Superior temporal gyrus (tissue), 1 donor: ENCODE data around the gene GEMIN8.
A peak's percentile ranks its signal among the peaks of the same experiment; 100 is the strongest.

Experiments
- DNase-seq: peaks from one replicate; pipeline ENCODE4 v3.0.0-alpha.2; 2016; ENCODE audit errors: extremely low spot score

GEMIN8 gene, protein sequence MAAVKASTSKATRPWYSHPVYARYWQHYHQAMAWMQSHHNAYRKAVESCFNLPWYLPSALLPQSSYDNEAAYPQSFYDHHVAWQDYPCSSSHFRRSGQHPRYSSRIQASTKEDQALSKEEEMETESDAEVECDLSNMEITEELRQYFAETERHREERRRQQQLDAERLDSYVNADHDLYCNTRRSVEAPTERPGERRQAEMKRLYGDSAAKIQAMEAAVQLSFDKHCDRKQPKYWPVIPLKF

DNA sequence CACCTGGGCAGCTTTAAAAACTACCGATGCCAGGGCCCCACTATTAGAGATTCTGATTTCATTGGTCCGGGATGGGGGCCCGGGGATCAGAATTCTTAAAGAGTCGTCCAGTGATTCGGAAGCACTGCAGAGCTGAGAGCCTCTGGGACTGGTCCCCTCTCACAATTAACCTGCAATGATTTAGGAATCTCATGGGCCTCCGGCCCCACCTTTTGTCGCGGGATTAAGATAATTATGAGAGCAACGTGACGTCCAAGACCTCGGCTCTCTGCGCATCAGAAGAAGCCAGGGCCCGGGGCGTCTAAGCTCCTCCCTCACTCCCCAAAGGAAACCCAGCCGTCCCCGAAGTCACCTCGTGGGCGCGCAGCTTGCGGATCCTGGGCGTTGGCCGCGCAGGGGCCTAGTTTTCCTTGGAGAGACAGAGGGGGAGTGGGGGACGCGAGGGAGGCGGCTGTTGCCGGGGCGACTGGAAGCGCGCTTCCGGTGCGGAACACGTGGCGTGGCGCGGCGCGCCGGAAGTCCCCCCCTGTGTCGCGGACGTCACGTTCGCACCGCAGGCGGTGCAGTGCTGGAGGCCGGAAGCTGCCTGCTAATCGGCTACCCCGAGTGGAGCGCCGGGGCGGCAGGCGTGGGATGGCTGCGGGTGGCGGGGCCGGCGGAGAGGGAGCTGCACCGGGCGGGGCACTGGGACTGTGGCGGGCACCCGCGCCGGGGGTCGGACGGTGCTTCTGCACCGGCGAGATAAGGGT is at the start of gene GEMIN8:
Gene GEMIN8, minus strand, starts transcription at position 468 of the 749 bp plus-strand sequence. CDS start 8,414 bp downstream, outside the sequence.
- peak; percentile 76 for DNase-seq

DNA sequence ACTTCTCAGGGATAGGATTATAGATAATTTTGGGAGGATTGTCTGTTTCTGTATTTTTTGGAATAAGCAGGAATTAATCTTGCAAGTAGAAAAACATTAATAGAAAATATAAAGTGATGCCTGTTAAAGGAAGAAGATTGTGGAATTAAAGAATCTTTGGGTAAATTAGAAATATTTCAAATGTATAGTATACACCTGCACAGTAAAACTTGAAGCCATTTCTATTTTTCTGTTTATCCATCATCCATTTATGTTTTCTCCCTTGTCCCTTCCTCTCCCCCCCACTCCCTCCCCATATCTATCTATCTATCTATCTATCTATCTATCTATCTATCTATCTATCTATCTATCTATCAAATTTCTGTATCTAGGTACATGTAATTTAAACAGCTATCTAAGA is 46.9 kb upstream of the GEMIN8 start:
- DNase-seq = no peak

DNA sequence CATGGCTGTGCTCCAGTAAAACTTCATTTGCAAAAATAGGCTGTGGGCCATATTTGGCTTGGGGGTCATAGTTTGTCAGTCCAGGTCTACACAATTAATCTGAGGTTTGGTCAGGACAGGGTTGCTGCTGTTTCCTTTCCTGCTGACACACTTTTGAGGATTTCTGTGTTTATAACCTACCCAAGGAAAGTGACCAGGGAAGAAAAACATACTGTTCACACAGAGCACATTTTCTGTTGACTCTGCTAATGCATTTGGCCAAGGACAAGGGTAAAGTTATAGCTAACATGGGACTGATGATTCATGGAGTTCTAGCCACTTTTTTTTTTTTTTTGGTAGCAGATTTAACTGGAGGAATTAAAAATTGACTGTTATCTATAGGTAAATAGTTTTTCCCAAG is 43.9 kb upstream of the GEMIN8 start:
- no peak for DNase-seq

DNA sequence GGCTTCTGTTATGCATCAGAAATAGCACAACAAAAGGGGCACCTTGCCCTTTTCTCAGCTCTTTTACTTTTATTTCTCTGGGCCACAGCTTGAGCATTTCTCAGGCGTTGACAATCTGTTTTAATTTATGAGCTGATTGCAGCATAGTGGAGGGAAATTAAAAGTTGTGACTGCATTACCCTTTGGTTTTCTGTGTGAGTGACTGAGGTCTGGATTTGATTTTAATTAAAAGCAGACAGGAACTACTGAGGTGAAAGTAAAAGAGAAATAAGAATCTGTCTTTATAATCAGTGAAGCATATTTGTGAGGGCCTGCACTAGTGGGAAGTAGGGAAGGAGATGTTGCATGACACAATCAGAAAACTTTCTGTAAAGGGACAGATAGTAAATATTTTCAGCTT is 43.4 kb upstream of the GEMIN8 start:
- DNase-seq = no peak

DNA sequence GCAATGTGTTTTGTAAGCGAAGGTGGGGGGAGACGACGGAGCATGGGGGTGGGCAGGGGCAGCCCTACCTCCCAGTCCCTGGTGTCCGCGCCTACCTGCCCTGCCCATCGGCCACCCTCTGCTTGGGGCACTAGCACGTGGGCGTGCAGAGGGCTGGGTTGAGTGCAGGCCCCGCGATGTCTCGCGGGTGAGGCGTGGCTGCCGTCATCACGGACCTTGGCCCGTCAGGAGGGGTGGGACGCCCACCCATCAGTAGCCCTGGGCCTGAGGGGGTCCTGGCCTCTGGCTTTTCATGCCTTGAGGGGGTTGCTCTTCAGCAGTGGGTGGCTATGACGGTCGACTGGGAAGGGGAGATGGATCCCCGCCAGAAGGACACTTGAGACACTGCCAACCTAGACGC is 36.1 kb upstream of the GEMIN8 start:
- no peak for DNase-seq

DNA sequence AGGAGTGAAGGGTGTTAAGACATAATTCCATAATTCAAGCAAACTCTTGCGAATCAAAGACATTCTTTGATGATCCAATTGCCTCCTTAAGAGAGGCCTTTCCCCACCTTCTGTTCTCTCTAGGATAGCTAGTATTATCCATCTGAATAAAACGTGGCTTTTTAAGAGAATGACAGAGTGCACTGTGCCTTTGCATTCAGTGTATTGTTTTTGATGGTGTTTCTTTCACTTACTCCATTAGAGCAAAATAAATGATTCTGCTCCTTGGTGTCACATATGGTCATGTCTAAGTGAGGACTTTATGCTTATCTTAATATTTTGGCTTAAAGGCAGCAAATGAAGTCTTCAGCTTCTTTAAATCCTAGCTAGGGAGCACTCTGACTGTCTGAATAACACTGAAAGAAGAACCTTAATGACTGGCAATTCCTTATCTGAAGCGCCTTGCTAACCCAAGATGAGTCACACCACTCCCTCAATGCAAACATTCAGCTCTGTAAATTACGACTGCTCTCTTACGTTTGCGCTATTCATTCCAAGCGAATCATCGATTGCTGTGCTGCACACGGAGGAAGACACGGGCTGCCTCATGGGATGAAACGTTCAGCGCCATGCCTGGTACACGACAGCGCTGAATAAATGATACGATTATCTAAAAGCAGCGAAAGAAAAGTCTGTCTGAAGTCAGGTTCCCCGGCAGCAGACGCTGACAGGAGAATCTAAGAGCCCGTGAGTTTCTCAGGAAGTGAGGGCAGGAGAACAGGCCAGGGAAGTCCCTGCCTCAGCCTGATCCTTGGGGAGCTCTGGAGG is 35.1 kb upstream of the GEMIN8 start:
- DNase-seq = no peak

DNA sequence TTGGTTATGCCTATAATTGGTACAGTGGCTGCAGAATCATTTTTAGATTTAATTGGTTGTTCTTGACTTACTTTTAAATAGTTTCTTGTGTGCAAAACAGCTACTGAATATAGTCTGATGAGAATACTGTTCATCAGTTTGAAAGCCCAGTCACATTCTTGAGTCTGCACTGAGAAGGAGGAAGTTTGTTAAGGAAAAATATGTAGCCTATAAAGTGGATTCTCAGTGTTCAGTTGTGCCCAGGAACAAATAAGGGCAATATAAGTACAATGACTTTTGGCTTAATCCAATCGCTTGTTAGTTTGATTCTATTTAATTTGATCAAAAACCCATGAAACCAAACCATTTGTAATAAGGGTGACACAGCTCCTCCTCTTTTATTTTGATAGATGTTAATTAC is 32.8 kb upstream of the GEMIN8 start:
- DNase-seq = no peak

DNA sequence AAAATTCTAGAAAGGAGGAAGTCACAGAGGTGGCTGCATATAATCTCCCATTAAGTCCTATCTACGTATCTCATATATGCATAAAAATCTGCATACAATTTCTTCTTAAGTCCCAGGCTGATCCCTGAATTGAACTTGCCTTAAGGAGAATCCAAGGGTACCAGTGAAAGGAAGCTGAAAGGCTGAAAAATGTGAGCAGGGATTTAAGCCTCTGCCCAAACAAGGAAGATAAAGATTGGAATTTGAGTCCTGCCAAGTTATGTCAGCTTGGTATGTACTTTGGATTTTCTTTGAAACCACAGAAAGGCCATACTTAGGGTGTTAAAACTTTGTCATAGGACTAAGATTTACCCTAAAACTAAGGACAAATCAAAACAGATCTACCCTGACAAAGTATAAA is 26.5 kb upstream of the GEMIN8 start:
- DNase-seq = no peak

DNA sequence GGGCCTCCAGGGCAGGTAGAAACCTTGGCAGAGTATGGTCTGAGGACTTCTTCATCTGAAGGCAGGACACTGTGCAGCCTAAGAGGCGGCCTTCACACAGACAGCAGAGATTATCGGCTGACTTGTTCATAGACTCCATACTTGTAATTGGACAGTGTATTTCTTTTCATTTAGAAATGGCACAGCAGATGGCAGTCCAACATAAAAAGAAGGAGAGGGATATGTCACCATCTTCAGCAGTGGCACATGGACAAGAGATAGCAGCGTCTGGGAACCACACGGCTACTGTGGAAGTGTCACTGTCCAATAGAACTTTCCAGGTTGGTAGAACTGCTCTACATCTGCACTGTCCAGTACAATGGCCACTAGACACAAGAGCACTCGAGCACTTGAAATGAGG is 21.7 kb upstream of the GEMIN8 start:
- DNase-seq = peak; percentile 18

DNA sequence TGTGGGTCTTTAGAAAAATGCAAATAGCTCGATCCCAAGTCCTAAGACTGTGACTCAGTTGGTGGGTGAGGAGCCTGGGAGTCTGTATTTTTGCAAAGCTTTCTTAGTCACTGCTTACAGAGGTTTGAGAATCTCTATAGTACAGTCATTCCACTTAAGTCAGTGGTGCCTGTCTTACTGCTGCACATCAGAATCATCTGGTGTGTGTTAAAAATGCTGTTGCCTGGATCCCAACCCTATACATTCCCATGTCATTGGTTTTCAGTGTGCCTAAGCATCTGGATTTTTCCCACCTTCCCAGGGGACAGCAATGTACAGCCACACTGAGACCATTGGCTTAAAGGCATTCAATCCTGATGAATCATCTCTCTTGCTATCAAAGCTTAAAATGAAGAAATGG is 21.0 kb upstream of the GEMIN8 start:
- DNase-seq = peak; percentile 6

DNA sequence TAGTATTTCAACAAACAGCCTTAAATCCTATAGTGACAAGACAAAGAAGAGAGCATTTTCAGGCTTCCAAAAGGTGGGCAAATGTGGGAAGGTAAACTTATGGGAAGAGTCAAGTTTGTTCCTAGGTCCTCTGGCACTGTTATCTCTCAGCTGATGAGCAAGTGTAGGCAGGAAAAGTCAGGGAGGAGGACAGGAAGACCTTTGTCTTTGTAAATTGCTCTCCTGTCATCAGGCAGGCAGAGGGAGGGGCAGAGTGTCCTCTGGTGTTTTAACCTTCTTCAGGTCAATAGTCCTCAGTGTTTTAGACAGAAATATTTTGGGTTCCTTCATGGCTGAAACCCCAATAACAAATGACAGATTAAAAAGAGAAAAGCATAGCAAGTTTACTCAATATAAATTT is 13.5 kb upstream of the GEMIN8 start:
- no peak for DNase-seq

DNA sequence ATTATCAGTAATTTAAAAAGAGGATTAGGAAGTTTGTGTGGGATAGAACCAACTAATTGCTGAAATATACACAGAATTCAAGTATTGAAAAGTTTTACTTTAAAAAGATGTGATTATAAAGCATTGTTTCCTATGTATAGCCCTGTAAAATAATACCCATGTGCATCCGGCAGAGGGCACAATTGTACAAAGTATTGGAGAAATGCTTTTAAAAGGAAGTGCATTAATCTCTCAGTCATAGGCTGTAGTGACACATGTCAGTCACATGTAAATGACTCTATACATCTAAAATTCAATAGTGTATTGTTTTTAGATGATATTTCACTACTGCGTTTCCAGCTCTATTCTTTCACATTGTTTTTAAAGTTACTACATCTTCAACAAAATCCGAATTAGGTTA is 9.7 kb upstream of the GEMIN8 start:
- DNase-seq = peak; percentile 71

DNA sequence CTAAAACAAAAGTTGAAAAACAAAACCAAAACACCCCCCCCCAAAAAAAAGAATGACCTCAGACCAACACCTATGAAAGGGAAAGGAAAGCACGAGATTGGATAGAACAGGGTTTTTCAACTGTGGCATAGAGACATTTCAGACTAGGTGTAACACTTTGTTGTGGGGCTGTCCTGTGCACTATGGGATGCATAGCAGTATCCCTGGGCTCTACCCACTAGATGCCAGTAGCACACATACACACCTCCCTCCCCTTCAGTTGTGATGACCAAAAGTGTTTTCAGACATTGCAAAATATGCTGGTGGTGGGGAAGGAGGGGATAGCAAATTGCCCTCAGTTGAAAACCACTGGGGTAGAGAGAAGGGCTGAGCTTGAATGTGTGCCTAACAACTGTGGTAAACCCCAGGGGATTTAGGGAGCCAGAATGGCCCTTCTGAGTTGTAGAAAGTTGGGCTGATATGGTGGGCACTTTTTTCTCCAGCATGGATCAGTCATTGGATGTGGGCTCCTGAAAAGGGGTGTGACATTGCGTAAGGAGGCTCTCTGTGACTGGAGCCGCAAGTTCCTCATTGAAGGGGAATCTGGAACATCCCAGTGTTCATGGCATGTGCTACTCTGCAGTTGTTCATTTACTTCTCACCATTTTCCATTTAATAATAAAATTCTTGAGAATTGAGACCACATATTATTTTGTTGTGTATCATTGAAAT is 8.8 kb upstream of the GEMIN8 start:
- DNase-seq = no peak

DNA sequence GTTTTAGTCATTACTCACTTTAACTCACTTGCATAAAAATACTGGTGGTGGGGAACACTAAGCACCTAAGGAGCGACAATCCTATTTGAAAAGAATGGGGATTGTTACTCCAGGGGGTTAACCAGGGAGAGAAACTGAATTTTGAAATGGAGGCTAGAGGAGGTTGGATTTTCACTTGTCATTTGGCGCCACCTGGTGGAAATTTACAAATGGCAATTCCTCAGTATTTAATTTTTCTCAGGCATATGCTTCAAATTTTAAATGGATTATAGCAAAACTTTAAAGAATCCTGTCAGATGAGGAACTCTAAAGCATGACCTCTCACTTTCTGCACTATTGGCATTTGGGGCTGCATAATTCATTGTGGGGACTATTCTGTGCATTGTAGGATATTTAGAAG is 2.7 kb upstream of the GEMIN8 start:
- peak; percentile 83 for DNase-seq

DNA sequence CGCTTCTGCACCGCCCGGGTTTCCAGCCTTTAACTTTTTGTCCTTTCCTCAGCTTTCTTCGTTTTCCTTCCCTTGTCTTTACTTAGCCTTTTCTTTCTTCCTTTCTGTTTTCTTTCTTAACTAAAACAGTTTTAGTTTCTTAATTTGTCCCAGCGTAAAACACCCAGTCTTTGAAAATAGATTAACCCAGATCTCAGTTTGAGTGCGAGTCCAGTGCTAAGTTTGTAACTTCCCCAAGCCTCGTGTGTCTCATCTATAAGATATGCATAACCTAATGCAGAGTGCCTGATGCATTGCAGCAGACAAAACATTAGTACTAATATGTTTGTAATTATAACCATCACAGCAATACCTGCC is 460 bp upstream of the GEMIN8 start:
- peak; percentile 18 for DNase-seq

DNA sequence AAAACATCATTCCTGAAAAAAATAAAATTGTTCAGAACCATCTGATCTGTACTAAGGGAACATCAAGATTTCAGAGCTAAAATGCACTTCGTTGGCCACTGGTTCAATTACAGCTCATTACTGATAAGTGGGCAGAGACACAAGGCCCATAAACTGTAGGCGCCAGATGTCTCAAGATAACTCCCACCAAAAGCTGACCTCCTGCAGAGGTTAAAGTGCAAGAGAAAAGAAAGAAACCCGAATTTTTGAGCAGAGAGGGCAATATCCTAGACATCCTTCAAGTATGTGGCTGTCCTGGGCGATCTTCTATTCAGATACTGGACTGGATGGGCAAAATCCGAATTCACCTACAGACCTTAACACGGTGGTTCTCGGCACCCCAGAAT is 660 bp downstream of the GEMIN8 start:
- no peak for DNase-seq

DNA sequence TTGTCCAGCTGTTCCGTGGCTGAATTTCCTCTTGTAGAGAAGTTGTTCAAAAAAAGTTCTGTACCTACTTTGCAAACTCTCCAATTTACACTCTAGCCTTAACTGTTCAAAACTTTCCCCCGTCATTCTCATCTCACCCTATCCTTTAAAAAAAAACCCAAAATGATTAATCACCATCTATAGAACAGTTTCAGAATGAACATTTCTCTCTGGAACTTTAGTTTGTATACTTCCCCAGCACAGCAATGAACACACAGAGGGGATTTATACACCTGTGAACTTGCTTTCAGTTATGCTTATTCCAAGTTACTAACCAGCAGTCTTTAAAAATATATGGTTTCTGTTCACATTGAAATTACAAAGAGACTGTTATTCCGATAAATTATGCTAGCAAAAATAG is 1.2 kb downstream of the GEMIN8 start:
- DNase-seq = peak; percentile 11

DNA sequence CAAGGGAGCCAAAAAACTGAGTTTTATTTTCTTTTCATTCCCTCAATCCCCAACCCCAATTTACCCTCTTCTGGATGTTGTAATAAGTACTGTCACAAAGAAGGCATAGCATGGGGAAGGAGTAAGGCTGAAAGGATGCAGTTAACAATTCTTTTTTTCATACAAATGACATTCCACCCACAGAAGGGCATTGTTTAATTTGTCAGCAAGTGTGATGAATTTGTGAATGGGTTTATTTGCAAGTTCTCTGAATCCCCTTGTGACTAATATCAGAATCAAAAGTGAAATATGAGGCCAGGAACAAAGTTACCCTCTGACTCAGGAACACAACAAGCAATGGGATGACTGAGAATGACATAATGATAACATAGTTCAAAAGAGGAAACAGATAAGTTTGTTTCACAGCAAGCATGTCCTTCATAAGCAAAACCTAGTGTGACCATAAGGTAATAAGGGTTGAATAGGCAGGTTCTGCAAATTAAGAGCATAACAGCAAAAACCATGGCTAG is 2.1 kb downstream of the GEMIN8 start:
- DNase-seq = peak; percentile 72

DNA sequence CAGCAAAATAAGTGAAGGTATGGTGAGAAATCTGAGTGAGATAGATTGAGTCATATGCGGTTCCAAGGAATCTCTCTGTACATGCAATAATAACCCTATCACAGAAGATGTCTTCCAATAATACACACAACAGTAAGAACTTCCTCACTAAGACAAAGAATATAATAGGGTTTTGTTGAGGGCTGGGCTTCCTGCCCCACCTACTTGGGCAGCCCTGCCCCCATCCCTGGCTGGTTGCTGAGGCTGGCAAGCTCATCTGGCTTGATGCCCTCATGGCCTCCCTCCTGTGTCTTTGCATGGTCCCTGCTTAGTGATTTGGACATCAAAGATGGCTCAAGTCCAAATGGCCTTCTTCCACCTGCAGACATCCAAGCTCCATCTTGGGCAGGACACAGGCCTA is 2.7 kb downstream of the GEMIN8 start:
- peak; percentile 84 for DNase-seq

DNA sequence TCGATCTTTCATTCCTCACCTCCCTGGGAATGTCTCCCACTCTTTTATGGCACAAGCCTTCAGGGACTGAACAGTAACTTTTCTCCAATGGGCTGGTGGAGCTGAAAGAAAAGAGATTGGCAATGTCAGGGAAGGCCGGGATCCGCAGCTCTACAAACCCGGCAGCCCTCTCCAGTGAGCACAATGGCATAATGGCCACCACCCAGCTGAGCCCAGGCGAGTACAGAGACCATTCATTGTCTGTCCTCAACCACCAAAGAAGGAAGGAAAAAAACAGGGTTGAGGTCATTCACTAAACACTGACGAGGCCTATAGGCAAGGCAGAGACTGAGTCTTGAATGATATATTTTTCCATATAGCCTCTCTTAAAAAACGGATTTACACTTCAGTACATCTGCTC is 3.6 kb downstream of the GEMIN8 start:
- DNase-seq = peak; percentile 84

DNA sequence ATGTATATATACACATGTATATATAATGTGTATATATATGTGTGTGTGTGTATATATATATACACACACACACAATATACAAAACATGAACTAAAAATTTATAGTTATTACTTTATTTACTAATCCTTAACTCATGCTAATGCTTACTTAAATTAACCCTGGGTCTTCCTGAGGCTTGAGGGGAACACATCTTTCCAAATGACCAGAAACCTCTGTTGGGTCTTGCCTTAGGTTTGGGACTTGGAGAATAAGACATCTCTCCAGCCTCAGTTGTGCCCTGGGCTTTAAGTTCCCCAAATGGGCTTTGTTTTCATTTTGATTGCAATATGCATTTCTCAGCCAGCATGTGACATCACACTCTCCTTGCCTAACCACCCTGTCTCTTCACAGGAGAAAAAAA is 7.7 kb downstream of the GEMIN8 start:
- DNase-seq = no peak

DNA sequence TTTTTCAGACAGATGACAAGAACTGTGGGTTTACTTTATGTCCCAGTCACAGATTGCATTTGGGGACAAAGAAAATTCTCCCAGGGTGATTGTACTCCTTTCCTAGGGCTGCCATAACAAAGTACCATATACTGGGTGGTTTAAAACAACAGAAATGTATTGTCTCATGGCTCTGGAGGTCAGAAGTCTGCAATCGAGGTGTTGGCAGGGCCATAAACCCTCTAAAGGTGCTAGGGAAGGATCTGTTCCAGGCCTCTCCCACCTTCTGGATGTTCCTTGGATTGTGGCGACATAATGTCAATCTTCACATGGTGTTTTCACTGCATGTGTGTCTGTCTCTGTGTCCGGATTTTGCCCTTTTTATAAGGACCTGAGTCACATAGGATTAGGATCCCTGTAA is 12.3 kb downstream of the GEMIN8 start:
- DNase-seq = no peak
